IMR-90 (cell line): ENCODE measurements around the gene AZU1. TPM values are rescaled to one million over a fixed set of nuclear protein-coding genes. Genes with fewer than 3 reads are reported as not detected.

ENCODE experiments used
- ATAC-seq: fragments of 200-7000 bp; cut with Tn5 transposase; 2 replicates; pipeline ENCODE4 v1.9.1; 2020; ENCODE audit warnings: low read depth, mild to moderate bottlenecking, moderate library complexity
- BruUV-seq: library from RNA; stranded (reverse); fragments of 400-500 nt; replicated peaks from 2 replicates; lab custom pipeline; 2021; lab: Mats Ljungman, UMichigan
- CTCF ChIA-PET: fragments of 300-600 bp; formaldehyde crosslinking; extraction: SDS; loops from one replicate; lab custom pipeline; 2021; ENCODE audit warnings: antibody characterized with exemption; lab: Yijun Ruan, JAX
- POLR2A ChIA-PET: fragments of 300-600 bp; sonication (Branson Sonifier 250); formaldehyde crosslinking; loops from one replicate; lab custom pipeline; 2022; ENCODE audit warnings: antibody characterized with exemption; ENCODE audit not compliant: unreplicated experiment; lab: Charles Lee
- DNase-seq: peaks from one replicate; pipeline ENCODE4 v3.0.0; 2013
- H2AFZ ChIP-seq: replicated peaks from 2 replicates; pipeline ENCODE3; 2013; ENCODE audit warnings: low read length, mild to moderate bottlenecking; ENCODE audit not compliant: poor library complexity
- H2AK5ac ChIP-seq: 2 replicates; pipeline ENCODE4 v1.6.1; 2013; ENCODE audit warnings: low read depth, low read length, inconsistent platforms
- H2AK9ac ChIP-seq: replicated peaks from 2 replicates; pipeline ENCODE3; 2013; ENCODE audit warnings: mild to moderate bottlenecking, low read depth, low read length, moderate library complexity; ENCODE audit not compliant: poor library complexity
- H2BK120ac ChIP-seq: 2 replicates; pipeline ENCODE4 v1.6.1; 2013; ENCODE audit warnings: low read depth, low read length, inconsistent platforms
- H2BK15ac ChIP-seq: 3 replicates; pipeline ENCODE4 v1.6.1; 2013; ENCODE audit warnings: low read depth, low read length, inconsistent platforms
- H2BK20ac ChIP-seq: 2 replicates; pipeline ENCODE4 v1.6.1; 2013; ENCODE audit warnings: low read depth, mild to moderate bottlenecking, inconsistent platforms, low read length, moderate library complexity
- H2BK5ac ChIP-seq: 2 replicates; pipeline ENCODE4 v1.6.1; 2013; ENCODE audit warnings: mild to moderate bottlenecking, low read depth, low read length, inconsistent platforms; ENCODE audit not compliant: poor library complexity, severe bottlenecking
- H3K14ac ChIP-seq: replicated peaks from 2 replicates; pipeline ENCODE4 v1.6.1; 2013; ENCODE audit warnings: low read depth, low read length, inconsistent platforms
- H3K18ac ChIP-seq: 2 replicates; pipeline ENCODE4 v1.6.1; 2013; ENCODE audit warnings: low read depth, low read length, control low read depth
- H3K23ac ChIP-seq: 2 replicates; pipeline ENCODE4 v1.6.1; 2013; ENCODE audit warnings: low read depth, low read length, inconsistent platforms
- H3K27ac ChIP-seq: 2 replicates; pipeline ENCODE4 v1.5.1; 2013; ENCODE audit warnings: mild to moderate bottlenecking, control low read depth, low read length; ENCODE audit not compliant: insufficient read depth
- H3K27me3 ChIP-seq: 2 replicates; pipeline ENCODE4 v1.6.1; 2013; ENCODE audit warnings: low read length; ENCODE audit not compliant: control insufficient read depth, insufficient read depth
- H3K36me3 ChIP-seq: 2 replicates; pipeline ENCODE4 v1.6.1; 2013; ENCODE audit warnings: low read length, mixed read lengths; ENCODE audit not compliant: control insufficient read depth, insufficient read depth
- H3K4ac ChIP-seq: 2 replicates; pipeline ENCODE4 v1.6.1; 2013; ENCODE audit warnings: low read depth, low read length, inconsistent platforms
- H3K4me1 ChIP-seq: 2 replicates; pipeline ENCODE4 v1.6.1; 2013; ENCODE audit warnings: low read length, mixed read lengths; ENCODE audit not compliant: control insufficient read depth, insufficient read depth
- H3K4me2 ChIP-seq: 2 replicates; pipeline ENCODE4 v1.6.1; 2013; ENCODE audit warnings: low read depth, mild to moderate bottlenecking, control low read depth, low read length, moderate library complexity
- H3K4me3 ChIP-seq: 2 replicates; pipeline ENCODE4 v1.5.1; 2013; ENCODE audit warnings: low read depth, mild to moderate bottlenecking, control low read depth, low read length, moderate library complexity; ENCODE audit not compliant: insufficient read depth
- H3K56ac ChIP-seq: 2 replicates; pipeline ENCODE4 v1.6.1; 2013; ENCODE audit warnings: low read length, inconsistent platforms; ENCODE audit not compliant: insufficient read depth; ENCODE audit errors: extremely low read depth
- H3K79me1 ChIP-seq, 2 experiments: 2 replicates each; pipeline ENCODE4 v1.6.1; 2013; ENCODE audit warnings: low read length in 2 of 2, inconsistent platforms in 1 of 2, low read depth in 1 of 2
- H3K9ac ChIP-seq: 2 replicates; pipeline ENCODE4 v1.6.1; 2013; ENCODE audit warnings: low read depth, low read length, control low read depth
- H3K9me1 ChIP-seq: 2 replicates; pipeline ENCODE4 v1.6.1; 2013; ENCODE audit warnings: low read length, inconsistent platforms; ENCODE audit not compliant: insufficient read depth
- H3K9me3 ChIP-seq: 2 replicates; pipeline ENCODE4 v1.6.1; 2013; ENCODE audit warnings: low read length; ENCODE audit not compliant: control insufficient read depth, insufficient read depth
- H4K20me1 ChIP-seq: 2 replicates; pipeline ENCODE4 v1.6.1; 2013; ENCODE audit warnings: low read length, inconsistent platforms; ENCODE audit not compliant: insufficient read depth
- H4K5ac ChIP-seq: 2 replicates; pipeline ENCODE4 v1.6.1; 2013; ENCODE audit warnings: mild to moderate bottlenecking, low read depth, low read length, control low read depth
- H4K8ac ChIP-seq, 2 experiments: 2 replicates each; pipeline ENCODE4 v1.6.1; 2013; ENCODE audit warnings: low read depth in 2 of 2, low read length in 2 of 2, control low read depth in 1 of 2, inconsistent platforms in 1 of 2
- H4K91ac ChIP-seq: 2 replicates; pipeline ENCODE4 v1.6.1; 2013; ENCODE audit warnings: low read depth, low read length, inconsistent platforms; ENCODE audit not compliant: insufficient read depth
- CHD1 ChIP-seq: IDR thresholded peaks from 2 replicates; pipeline ENCODE4 v1.6.1; 2012; ENCODE audit warnings: low read depth, low read length, improper control_type of control experiment
- MAZ ChIP-seq: IDR thresholded peaks from 2 replicates; pipeline ENCODE4 v1.6.1; 2012; ENCODE audit warnings: low read depth, mild to moderate bottlenecking, low read length, improper control_type of control experiment, moderate library complexity, borderline replicate concordance
- WGBS, 2 experiments: methylation state at CpG; one replicate each; pipeline versions ENCODE4 v1.1.5 to v1.1.7; 2013; ENCODE audit warnings: missing lambda C conversion rate in 2 of 2; ENCODE audit not compliant: insufficient read length in 1 of 2; ENCODE audit errors: extremely low coverage in 2 of 2; 5-methylcytosine and 5-hydroxymethylcytosine counted together
- dilution Hi-C: fragments of 300-500 bp; cut with HindIII; formaldehyde crosslinking; loops from one replicate; pipeline ENCODE4 v1.14.3; 2018; ENCODE audit warnings: low sequenced_read_pairs; ENCODE audit not compliant: unreplicated experiment
- in situ Hi-C: fragments of 300-500 bp; cut with MboI; formaldehyde crosslinking; loops from 3 replicates; pipeline ENCODE4 v1.14.3; 2019; ENCODE audit warnings: low sequenced_read_pairs, inconsistent platforms, mixed read lengths
- intact Hi-C: fragments of 100-400 bp; cut with micrococcal nuclease; formaldehyde crosslinking; loops from 2 replicates; pipeline ENCODE4 v1.10.0; 2022
- polyA plus RNA-seq, 3 experiments: library from polyadenylated mRNA; depleted of rRNA; stranded (reverse); fragments of >200 nt; gene quantifications; 2 replicates each; pipeline ENCODE4 v1.2.3, GENCODE V29; 2012; ENCODE audit warnings: low replicate concordance in 1 of 3
- total RNA-seq: library from RNA; depleted of rRNA; stranded (reverse); fragments of >200 nt; gene quantifications from 2 replicates; pipeline ENCODE4 v1.2.3, GENCODE V29; 2012

The AZU1 gene
- total and polyA plus RNA-seq, 2 of the 4 experiments (the other 2 are of a cell fraction): 0.12 TPM; not detected in 1

GRCh38 chr19:798415-799075 is 29.1 kb upstream of the AZU1 start:
- Histone ChIP-seq H3K4me1 (peaks cover 30% of the 10 kb centered on the region), H3K4me2 (peak overlapping the region; percentile 96), H3K14ac (peak overlapping the region; percentile 84), H2BK5ac (peak overlapping the region; percentile 48), H2AFZ (peak overlapping the region; percentile 2), H4K8ac (no peak overlapping the region; a peak in 1 of 4 replicates), H4K91ac (peak overlapping the region; percentile 9), H3K18ac (no peak overlapping the region), H2AK5ac (peak overlapping the region; percentile 86), H3K9me1 (peaks cover 11% of the 10 kb centered on the region; the same call in 1 of the 2 replicates), H3K9me3 (no peaks in the 10 kb centered on the region), H2BK20ac (no peak overlapping the region), H3K4ac (peak overlapping the region; percentile 81), H3K36me3 (peaks cover 31% of the 10 kb centered on the region), H3K79me1 (peaks cover 0 to 8% of the 10 kb centered on the region in 2 experiments; a peak in 1 of 4 replicates), H3K9ac (peak overlapping the region; percentile 98), H2AK9ac (peak overlapping the region; percentile 56), H3K23ac (peak overlapping the region; percentile 48), H4K5ac (0 out of 2 replicates have a peak overlapping the region, but pooled peaks have one; percentile 10), H3K4me3 (peak overlapping the region; percentile 94), H2BK15ac (no peak overlapping the region), H3K27me3 (no peaks in the 10 kb centered on the region), H2BK120ac (no peak overlapping the region), H4K20me1 (peaks cover 57% of the 10 kb centered on the region), H3K27ac (peak overlapping the region; percentile 85), H3K56ac (peak overlapping the region; percentile 90)
- intact Hi-C loops (loop anchor here (2.0 kb wide), 1 partner anchor 28 kb away; no protein-coding TSS in a partner anchor), dilution Hi-C loops (no loop called here), in situ Hi-C loops (no loop called here)
- ATAC-seq (no peak), DNase-seq (no peak)
- ChIA-PET CTCF (no interaction called here), POLR2A (no interaction called here)
- TF ChIP-seq MAZ: no peak
- peak; percentile 26; the same call in 1 of the 2 replicates for TF ChIP-seq CHD1
- WGBS, 2 experiments: 2% methylated on average over 8 of the region's 44 CpGs; no CpG with 5 or more reads in 1 of the 2 experiments
- no TSS peak for BruUV-seq
